MV-4-11 (cell line): ENCODE measurements around the gene NPHP4.
A peak's percentile ranks its signal among the peaks of the same experiment; 100 is the strongest.

ENCODE experiments used
- DNase-seq: peaks from one replicate; lab custom pipeline; 2025; lab: John Stamatoyannopoulos, UW

The NPHP4 gene

GRCh38 chr1:5829414-5829813 lies 162.8 kb downstream of the NPHP4 start:
- DNase-seq = no peak

DNA sequence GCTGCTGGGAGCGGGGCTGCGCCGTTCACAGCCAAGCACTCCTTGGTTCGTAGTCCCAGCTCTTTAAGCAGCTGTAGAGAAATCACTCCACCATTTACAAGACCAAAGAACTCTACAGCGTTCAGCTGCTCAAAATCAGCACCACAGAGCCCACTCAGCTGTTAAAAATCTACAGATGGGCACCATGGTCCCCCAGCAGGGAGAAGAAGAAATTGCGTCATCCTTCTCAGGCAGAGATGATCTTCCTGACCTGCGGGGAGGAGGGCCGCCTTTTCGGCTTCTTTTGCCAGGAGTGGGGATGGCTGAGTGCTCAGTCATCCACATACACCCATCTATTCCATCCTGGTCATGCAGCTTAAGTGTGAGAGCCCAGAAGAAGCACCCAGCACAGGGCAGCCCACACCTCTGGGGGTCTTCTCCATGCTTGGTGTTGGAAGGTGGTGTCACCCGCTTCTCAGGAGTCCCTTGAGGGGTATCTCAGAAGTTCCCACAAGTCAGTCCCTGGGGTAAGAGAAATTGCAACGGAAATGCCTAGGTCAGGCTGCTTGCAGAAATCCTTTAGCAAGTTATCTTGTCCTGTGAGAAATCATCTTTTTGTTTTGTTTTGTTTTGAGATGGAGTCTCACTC lies 163.8 kb downstream of the NPHP4 start:
- DNase-seq = no peak

DNA sequence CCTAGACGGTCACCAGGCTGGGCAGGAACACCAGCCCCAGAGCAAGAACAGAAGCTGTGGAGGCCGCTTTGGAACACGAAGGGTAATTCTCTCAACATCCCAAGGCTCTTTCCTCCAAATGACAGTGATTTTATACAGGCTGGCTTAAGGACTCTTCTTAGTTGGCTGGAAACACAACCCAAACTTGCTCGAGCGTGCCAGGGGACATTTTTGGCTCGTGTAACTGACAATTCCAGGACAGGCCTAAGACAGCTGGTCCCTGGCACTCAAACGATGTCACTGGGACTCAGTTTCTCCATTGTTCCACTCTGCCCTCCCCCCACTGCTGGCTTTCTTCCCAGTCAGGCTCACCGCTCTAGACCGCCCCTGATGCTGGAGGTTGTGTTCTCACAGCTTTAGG lies 164.7 kb downstream of the NPHP4 start:
- no peak for DNase-seq

DNA sequence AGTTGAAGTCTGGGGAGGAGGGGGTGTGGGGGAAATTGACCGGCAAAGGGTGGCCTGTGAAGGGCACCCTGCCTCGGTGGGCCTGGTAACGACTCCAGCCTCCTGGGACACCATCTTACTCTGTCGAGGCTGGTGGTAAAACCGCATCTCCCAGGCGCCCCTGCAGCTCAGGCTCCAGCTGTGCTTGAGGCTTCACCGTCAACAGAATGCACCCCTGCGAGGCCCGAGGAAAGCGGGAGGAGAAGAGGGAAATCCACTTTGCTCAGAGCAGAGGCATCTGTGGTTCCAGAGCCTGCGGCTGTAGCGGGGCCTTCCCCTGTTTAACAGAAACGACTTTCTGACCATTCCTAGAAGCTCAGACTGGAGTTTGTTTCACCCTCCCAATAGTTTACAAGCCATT lies 165.6 kb downstream of the NPHP4 start:
- peak; percentile 52 for DNase-seq

- no peak for DNase-seq
These were observed 169.5 kb downstream of the NPHP4 start for GRCh38 chr1:5822726-5823125.

DNA sequence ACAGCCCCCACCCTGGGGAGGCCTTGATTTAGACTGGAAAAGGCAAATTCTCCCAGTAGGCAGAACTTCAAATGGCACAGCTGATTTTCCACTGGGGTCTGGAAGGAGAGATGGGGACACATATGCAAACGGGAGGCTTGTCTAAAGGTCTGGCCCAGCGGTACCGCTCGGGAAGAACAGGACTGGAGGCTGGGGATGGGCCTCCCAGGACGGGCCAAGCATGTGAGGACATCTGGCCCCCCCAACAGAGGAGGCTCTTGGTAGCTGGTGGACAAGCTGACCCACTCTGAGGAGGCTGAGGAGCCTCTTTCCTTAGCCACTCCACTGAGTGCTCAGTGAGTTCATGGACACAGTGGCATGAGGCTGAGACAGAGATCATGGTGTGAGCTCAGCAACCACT lies 170.0 kb downstream of the NPHP4 start:
- no peak for DNase-seq

GRCh38 chr1:5821540-5822176 lies 170.6 kb downstream of the NPHP4 start:
- DNase-seq = no peak

- DNase-seq = no peak
These were observed 172.2 kb downstream of the NPHP4 start for GRCh38 chr1:5820026-5820421.

- DNase-seq = no peak
These were observed 172.7 kb downstream of the NPHP4 start for GRCh38 chr1:5819391-5820025.

DNA sequence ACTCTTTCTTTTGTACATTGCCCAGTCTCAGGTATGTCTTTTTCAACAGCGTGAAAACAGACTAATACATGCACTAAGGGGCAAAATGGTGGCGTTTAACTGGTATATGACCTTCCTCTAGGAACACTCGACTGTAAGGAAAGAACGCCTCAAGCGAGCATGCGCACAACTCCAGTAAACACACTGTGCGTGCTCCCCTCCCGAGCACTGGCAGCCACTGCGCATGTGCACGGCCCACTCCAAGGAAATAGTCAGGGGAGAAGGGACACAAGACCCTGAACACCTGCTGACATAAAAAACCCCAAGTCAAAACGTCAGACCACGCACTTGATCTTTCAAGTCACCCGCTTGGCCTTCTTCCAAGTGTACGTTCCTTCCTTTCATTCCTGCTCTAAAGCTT lies 173.5 kb downstream of the NPHP4 start:
- peak; percentile 52 for DNase-seq

DNA sequence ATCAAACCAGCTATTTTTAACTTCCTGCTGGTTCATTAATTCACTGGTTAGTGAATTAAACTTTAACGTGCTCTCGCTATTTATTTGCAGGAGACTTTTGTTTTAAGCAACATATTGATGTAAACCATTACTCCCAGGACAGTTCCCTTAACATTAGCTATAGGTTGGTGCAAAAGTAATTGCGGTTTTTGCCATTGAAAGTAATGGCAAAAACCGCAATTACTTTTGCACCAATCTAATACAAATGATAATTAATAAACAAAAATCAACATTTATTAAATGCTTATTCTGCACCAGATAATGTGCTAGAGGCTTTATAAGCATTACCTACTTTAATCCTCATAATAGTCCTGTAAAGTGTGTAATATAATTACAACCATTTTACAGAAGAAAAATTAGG lies 176.5 kb downstream of the NPHP4 start:
- no peak for DNase-seq

DNA sequence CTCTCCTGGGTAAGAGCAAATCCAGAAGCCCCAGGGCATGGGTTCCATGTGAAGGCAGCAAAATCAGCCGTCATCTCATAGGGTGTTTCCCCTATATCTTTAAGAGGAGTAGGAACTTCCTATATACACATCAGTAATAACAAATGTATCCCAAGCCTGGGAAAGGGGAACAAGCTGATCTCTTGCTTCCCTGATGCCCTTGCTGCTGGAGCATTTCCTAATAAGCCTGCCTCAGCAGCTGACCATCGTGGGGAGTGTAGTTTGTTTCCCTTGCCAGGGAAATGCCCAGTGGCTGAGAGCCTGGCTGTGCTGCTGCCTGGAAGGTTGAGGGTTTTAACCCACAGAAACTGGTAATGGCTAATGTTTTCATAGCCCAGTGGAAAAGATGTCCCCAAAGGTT lies 177.0 kb downstream of the NPHP4 start:
- peak; percentile 48 for DNase-seq

GRCh38 chr1:5814046-5814619 lies 178.1 kb downstream of the NPHP4 start:
- DNase-seq = peak; percentile 81

DNA sequence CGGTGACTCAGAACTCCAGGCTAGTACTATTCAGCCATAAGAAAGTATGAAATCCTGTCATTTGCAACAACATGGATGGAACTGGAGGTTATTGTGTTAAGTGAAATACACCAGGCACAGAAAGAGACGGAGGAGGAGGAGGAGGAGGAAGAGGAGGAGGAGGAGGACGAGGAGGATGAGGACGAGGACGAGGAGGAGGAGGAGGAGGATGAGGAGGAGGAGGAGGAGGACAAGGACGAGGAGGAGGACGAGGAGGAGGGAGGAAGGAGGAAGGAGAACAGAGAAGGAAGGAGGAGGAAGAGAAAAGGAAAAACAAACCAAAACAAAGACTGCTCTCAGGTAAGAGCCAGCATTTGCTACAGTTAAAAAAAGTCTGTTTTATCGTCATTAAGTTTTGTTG lies 178.7 kb downstream of the NPHP4 start:
- DNase-seq = no peak
